HG03095 (cell line): ENCODE data around the gene MMP28.
A peak's percentile ranks its signal among the peaks of the same experiment; 100 is the strongest.

Experiments
- ATAC-seq: cut with Tn5 transposase; IDR thresholded peaks from one replicate; pipeline ENCODE4 v1.9.1; 2021; ENCODE audit warnings: moderate library complexity; ENCODE audit not compliant: unreplicated experiment

The MMP28 gene

GRCh38 chr17:35795007-35795870 is at the start of gene MMP28:
Gene MMP28 (minus strand): TSS chr17:35795641. CDS start chr17:35795377, 264 bp downstream.
- ATAC-seq, result no peak

- no peak for ATAC-seq
Measured at GRCh38 chr17:35844547-35844946, 49.1 kb upstream of the MMP28 start.

DNA sequence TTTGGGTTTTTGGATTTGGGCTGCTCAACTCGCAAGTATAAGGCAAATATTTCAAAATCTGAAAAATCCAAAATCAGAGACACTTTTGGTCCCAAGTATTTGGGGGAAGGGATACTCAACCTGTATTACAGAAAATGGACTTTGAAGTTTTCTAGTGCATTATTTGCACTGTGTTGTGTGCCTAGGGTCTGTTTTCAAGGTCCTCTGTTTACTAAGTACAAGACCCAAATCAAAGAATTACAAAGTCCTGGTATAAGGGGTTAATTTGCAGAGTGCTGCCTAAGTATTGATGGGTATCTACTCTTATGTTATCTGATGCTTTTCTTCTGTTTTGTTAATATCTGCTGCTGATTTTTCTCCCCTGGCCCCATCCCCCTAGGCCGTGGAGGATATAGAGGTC is 48.3 kb upstream of the MMP28 start:
- ATAC-seq, result no peak

DNA sequence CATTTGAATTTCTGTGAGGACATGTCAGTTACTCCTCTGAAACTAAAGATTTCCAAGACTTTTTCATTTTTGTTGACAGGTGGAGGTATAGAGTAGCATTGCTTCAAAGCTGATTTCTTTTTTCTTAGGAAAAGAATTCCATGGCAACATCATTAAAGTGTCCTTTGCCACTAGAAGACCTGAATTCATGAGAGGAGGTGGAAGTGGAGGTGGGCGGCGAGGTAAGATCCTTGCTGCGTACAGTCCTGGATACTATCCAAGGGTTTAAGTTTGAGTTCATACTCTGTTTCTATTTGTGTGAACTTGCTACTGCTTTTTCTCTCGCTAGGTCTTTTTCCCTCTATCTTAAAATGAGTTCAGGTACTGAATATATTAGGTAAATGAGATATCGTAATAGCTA is 46.8 kb upstream of the MMP28 start:
- ATAC-seq, result no peak

DNA sequence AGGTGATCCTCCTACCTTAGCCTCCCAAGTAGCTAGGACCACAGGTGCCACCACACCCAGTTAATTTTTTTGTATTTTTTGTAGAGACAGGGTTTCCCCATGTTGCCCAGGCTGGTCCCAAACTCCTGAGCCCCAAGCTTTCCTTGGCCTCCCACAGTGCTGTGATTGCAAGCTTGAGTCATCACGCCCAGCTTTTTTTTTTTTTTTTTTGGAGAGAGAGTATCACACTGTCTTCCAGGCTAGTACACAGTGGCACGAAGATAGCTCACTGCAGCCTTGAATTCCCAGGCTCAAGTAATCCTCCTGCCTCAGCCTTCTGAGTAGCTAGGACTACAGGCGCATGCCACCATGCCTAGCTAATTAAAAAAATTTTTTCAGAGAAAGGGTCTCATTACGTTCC is 46.1 kb upstream of the MMP28 start:
- no peak for ATAC-seq

DNA sequence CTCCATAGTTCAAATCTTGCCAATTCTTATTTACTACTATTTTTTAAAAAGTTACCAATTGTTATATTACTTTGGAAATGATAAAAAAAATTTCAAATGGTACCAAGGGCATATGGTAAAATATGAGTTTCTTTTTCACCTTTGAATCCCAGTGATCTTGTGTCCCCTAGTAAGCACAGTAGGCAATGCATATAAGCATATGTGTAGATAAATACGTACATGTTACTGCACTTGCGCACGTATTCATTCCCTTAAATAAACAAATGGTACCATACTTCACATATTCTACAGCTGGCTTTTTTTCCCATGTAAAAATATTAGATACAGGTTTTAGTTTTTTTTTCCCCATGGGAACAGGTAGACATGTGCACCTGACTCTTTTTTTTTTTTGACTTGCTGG is 45.7 kb upstream of the MMP28 start:
- ATAC-seq, result no peak

DNA sequence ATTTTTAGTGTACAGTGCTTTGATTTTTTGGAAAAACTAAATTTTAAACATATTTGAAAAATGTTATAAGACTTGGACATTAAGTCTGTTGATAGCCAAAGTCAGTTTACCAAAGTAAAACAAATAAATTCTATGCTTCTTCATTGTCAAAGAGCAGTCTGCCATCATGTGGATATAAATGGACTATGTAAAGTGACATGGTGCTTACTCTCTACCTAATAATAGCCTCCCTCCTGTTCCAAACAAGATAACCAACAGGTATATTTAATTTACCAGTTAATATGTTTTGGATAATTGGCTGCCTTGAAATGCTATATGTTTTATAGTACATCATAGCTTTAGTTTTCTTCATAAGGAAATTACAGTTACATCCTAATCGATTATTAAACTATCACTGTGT is 29.8 kb upstream of the MMP28 start:
- no peak for ATAC-seq

- ATAC-seq, result no peak
Measured at GRCh38 chr17:35821308-35821707, 25.9 kb upstream of the MMP28 start.

DNA sequence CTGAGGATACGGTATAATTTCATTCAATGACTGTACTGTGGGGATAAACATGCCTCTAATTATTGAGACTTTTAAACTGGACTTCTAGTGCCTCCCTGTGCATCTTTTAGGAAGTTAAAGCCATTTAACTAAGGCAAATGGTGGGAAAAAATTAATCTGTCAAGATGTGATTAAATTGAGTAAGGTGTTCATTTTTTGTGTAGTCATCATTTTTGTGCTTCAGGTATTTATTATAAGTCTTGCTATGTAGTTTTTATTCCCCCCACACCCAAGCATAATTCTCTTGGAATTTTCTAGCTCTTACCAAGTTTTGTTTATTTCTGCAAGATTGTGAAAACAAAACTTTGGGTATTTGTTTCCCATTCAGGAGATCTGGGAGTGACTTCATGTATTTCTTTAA is 24.0 kb upstream of the MMP28 start:
- no peak for ATAC-seq

- no peak for ATAC-seq
Measured at GRCh38 chr17:35817196-35817595, 21.8 kb upstream of the MMP28 start.

GRCh38 chr17:35816723-35817122 is 21.3 kb upstream of the MMP28 start:
- ATAC-seq, result no peak

GRCh38 chr17:35812456-35812855 is 17.0 kb upstream of the MMP28 start:
- no peak for ATAC-seq

GRCh38 chr17:35811759-35812158 is 16.3 kb upstream of the MMP28 start:
- ATAC-seq, result no peak

- ATAC-seq, result no peak
Measured at GRCh38 chr17:35809855-35810461, 14.5 kb upstream of the MMP28 start.

DNA sequence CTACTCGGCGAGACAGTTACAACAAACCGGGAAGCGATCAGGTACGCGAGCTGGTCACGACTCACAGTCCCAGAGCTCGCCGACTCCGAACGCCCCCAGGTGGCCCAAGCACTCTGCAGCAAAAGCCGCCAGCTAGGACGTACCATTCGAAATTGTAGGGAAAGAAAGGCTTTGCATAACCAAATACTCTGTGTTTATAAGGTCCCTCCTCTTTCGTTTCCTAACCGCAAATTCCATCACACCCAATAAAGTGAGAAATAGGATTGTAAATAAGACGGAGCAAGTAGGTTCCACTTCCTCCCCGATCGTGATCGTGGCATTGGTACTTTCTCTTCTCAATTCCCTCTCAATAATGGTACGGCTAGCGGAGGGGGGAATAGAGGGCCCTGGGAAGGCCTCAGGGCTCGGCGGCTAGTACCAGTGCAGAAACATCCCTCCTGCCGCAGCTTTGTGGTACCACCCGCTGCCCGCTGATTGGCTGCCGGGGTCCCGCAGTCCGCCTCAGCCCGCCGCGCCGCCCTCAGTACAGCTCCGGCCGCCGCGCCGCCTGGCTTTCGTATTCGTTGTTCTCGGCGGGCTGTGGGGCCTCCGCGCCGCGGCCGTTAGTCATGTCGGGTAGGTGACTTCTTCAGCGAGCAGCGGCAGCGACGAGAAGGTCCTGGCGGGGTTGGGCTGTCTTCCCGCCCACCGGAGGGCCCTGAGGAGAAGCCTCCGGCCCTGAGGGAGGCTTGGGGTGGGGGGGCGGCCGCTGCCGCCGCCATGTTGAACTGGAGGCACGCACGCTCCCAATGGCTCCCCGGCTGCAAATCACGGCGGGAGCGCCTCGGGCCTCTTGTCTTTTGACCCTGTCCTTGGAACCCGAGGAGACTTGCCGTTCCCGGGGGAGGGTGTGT is 13.8 kb upstream of the MMP28 start, which contains the start of gene TAF15:
Gene TAF15, plus strand, starts transcription at position 523 of the 893 bp plus-strand sequence. Its CDS starts 86 bp downstream, at position 609.
- ATAC-seq, result peak; percentile 91

- ATAC-seq, result no peak
Measured at GRCh38 chr17:35808240-35808961, 13.0 kb upstream of the MMP28 start.

- ATAC-seq, result no peak
Measured at GRCh38 chr17:35807371-35808144, 12.1 kb upstream of the MMP28 start.

- no peak for ATAC-seq
Measured at GRCh38 chr17:35804658-35805192, 9.3 kb upstream of the MMP28 start.

- no peak for ATAC-seq
Measured at GRCh38 chr17:35801583-35802224, 6.3 kb upstream of the MMP28 start.
